Measurements from ENCODE around the gene SLC6A9. TPM values are rescaled to one million over a fixed set of nuclear protein-coding genes. Genes with fewer than 3 reads are reported as not detected.

The SLC6A9 gene
- total RNA-seq: 10 to 100 TPM in 1 of 2 donors, 1 to 10 TPM in 1; 7.8 to 12.2 TPM
- long read RNA-seq, donor 1, partial matches to known transcripts: 1 of 4 reads
- long read RNA-seq, donor 1, other reads (novel, unspliced or antisense): 1 of 4 reads
- long read RNA-seq, donor 2, partial matches to known transcripts: 0 of 2 reads
- long read RNA-seq, donor 2, other reads (novel, unspliced or antisense): 2 of 2 reads

DNA sequence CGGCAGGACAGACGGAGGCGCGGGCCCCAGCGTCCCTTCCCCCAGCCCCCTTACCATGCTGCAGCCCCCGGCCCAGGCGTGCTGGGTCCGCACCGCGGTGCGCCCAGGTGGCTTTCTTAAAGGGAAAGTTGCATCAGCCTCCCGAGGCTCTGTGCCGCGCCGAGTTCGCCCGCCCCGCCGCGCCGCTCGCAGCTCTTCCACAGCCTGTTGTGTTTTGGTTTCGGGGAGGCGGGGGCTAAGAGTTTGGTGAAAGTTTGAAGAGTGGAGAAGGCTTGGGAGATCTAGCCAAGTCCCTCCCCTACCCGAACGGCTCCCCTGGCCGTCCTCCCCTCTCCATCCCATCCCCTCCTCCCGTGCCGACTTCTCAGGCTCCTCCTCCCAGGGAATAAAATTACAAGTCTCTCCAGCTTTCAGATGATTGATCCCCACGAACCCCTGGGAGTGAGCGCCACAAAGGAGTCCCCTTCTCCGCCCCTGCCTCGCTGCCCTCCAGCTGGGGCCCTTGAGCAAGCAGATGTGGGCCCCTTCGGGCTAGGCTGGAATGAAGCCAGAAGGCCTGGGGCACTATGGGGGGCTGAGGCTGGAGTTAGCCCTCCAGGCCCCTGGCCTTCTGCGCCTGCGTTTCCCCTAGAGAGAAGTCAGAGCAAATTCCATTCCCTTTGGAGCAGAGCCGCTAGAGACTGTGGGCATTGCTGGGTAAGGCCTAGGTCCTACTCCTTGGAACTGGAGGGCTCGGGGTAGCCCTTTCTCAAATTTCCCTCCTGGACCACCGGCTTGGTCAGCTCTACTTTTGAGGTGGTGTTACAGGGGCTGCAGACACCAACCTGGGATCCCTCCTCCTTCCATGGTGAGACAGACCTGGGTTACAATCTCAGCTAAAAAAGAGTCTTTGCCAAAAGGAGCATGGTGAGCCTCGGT, at the start of gene SLC6A9:
Gene SLC6A9, minus strand, starts transcription at position 211 of the 918 bp plus-strand sequence. CDS start 7,185 bp downstream, outside the sequence.
- DNase-seq (ENCODE audit: low spot score): no peak
- intact Hi-C loops (cut with DNase I): loop anchor here in 1 of 2 donors (5.0 kb wide), 1 partner anchor 34 kb away; no protein-coding TSS in a partner anchor

DNA sequence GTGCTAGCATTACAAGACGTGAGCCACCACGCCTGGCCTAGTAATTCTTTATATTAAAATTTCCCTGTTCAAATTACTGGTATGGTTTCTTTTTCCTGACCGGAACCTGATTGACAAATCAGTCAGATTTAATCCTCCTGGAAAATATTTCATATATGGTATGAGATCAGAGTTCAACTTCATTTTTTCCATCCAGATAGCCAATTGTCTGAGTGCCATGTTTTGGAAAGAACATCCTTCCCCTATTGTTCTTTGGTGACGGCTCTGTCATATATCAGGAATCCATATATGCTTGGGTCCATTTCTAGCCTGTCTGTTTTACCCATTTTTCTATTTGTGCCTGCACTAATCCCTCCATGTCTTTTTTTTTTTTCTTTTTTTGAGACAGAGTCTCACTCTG, 48.3 kb upstream of the SLC6A9 start:
- no peak for DNase-seq (ENCODE audit: low spot score)
- intact Hi-C loops (cut with DNase I): no loop called here

DNA sequence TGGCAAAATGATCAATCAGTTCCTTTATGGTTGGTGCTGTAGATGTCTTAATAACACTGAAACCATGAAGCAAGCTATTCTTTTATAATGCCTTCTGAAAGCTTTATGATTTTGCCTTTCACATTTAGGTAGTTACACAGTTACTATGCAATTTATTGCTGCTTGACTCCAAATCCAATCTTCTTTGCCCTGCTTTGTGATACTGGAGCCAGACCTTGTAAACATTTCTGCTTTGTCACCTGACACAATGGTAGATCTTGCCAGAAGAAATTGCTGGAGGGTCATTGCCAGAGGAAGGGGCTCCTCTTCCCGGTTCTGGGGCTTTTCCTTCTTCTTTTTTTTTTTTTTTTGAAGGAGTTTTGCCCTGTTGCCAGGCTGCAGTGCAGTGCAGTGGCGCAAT, 46.8 kb upstream of the SLC6A9 start:
- DNase-seq (ENCODE audit: low spot score): no peak
- intact Hi-C loops (cut with DNase I): no loop called here

DNA sequence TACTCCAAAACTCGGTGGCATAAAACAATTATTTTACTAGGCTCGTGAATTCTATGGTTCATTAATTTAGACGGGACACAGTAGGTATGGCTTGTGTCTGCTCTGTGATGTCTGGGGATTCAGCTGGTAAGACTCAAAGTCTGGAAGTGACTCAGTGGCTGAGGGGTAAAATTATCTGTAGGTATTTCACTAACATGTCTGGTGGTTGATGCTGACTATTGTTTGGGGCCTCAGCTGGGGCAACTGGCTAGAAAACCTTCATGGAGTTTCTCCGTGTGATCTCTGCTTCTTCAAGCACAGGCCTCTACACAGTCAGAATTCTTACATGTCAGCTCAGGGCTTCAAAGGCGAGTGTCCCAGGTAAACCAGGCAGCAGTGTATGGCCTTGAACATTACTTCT, 46.2 kb upstream of the SLC6A9 start:
- DNase-seq (ENCODE audit: low spot score): no peak
- intact Hi-C loops (cut with DNase I): no loop called here

DNA sequence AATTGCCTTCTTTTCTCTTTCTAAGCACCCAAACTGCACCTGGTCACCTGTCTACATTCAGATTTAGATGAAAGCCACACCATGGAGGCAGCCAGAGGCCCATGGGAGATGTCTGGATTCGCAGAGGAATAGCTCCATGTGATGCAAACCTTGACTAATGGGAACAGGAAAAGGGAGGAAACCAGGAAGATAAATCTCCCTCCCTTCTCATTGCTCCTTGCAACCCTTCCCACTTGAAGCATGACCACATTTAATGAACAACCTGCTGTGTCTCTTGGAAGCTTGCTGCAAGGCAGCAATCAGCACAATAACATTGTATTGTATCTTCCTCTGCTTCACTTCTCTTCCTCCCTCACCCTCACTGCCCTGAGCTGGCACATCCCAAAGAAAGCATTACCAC, 44.8 kb upstream of the SLC6A9 start:
- intact Hi-C loops (cut with DNase I): no loop called here

DNA sequence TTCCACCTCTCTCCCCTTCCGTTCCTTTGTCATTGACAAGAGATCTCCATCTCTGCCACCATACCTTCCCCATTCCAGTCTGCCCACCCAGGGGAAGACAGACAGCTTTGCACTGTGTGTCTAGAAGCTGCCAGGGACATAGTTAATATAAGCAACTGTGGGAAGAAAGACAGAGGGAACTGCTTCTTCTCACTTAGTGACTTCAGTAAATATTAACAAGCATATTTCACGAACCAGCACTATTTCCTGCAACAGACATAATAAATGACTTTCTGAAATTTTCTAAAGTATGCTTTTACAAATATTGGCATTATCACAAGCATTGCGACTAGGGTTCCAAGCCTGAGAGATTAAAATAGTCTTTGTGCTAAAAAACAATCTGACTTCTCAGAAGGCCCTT, 43.2 kb upstream of the SLC6A9 start:
- intact Hi-C loops (cut with DNase I): loop anchor here in 1 of 2 donors (5.0 kb wide), 1 partner anchor 448 kb away; no protein-coding TSS in a partner anchor
- no peak for DNase-seq (ENCODE audit: low spot score)

More for the DNA sequence above, 44.8 kb upstream of the SLC6A9 start:
- no peak for DNase-seq (ENCODE audit: low spot score)

DNA sequence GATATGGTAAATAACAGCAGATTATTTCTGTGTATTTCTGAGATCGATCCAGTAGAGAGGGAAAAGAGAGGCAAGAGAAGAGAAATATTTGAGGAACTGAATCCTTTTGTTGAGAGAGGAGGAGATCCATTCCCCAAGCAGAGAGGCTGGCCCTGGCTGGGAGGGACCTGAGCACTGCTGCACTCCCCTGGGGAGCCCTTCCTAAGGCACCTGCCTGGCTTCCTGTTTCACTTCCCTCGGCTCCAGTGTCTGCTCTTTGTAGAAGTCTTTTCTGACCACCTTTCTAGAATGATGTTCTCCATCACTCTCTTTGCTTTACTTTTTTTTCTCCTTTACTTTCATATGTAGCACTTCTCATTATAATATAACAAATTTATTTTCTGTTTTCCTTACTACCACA, 42.3 kb upstream of the SLC6A9 start:
- intact Hi-C loops (cut with DNase I): loop anchor here in 1 of 2 donors (5.0 kb wide), 1 partner anchor 449 kb away; no protein-coding TSS in a partner anchor
- no peak for DNase-seq (ENCODE audit: low spot score)

DNA sequence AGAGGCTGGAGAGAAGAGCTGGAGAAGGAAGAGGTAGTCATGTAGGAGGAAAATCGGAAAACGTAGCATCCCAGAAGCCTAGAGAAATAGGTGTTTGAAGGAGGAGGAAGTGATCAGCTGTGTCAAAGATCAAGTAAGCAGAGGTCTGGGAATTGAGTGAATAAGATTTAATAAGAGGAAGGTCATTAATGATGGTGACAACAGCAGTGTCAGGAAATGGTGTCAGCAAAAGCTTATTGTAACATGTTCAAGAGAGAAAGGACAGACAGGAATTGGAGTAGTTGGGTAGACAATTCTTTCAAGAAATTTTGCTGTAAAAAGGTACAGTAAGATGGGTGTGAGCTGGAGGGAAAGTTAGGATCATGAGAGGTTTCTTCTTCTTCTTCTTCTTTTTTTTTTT, 41.6 kb upstream of the SLC6A9 start:
- no peak for DNase-seq (ENCODE audit: low spot score)
- intact Hi-C loops (cut with DNase I): loop anchor here in 1 of 2 donors (5.0 kb wide), 1 partner anchor 449 kb away; no protein-coding TSS in a partner anchor

DNA sequence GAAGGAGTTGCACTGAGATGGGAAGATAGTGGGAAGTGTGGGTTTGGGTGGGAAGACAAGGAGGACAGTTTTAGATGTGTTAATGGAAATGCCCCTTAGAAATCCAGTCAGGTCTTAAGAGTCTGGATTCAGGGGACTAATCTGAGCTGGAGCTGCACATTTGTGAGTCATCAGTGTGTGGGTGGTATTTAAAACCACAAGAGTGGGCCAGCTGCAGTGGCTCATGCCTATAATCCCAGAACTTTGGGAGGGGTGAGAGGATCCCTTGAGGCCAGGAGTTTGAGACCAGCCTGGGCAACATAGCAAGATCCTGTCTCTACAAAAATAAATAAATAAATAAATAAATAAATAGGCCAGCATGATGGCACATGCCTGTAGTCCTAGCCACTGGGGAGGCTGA, 40.9 kb upstream of the SLC6A9 start:
- no peak for DNase-seq (ENCODE audit: low spot score)
- intact Hi-C loops (cut with DNase I): loop anchor here in 1 of 2 donors (5.0 kb wide), 1 partner anchor 450 kb away; no protein-coding TSS in a partner anchor

DNA sequence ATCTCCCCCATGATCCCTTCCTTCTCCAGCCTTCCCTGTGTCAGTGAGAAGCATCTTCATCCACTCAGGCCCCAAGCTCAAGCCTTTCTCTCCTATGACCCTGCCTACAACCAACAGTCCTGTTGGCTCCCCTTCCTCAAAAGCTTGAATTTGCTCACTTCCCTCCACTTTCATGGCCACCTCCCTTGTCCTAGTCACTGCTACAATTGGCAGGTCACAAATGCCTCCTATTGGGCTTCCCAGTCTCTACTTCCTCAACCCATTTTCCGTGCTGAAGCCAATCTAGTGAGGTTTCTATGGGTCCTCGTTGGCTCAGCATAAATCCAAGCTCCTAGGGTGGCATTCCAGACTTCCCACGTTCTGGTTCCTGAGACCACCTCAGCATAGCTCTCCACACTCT, 40.2 kb upstream of the SLC6A9 start:
- no peak for DNase-seq (ENCODE audit: low spot score)
- intact Hi-C loops (cut with DNase I): loop anchor here in 1 of 2 donors (5.0 kb wide), 1 partner anchor 451 kb away; no protein-coding TSS in a partner anchor

DNA sequence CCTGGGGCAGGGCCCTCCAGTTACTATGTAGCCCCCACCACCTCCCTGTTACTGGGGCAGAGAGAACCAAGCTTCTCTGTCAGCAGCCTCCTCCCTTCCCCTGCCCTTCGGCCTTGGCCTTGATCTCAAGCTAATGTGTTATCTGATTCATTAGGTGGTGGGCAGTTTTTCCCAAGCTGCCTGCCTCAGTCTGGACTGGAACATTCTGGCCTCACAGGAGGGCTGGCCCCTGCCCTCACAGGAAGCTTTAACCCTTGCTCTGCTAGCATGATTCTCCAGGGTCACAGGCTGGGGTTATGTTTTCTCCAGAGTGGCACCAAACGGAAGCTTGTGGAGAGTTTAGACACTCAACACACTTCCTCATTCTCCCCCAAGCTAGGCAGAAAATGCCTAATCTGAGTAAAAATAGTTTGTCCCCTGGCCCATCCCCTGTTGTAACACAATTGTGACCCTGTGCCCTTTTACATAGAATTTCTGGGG, 37.2 kb upstream of the SLC6A9 start:
- intact Hi-C loops (cut with DNase I): no loop called here

DNA sequence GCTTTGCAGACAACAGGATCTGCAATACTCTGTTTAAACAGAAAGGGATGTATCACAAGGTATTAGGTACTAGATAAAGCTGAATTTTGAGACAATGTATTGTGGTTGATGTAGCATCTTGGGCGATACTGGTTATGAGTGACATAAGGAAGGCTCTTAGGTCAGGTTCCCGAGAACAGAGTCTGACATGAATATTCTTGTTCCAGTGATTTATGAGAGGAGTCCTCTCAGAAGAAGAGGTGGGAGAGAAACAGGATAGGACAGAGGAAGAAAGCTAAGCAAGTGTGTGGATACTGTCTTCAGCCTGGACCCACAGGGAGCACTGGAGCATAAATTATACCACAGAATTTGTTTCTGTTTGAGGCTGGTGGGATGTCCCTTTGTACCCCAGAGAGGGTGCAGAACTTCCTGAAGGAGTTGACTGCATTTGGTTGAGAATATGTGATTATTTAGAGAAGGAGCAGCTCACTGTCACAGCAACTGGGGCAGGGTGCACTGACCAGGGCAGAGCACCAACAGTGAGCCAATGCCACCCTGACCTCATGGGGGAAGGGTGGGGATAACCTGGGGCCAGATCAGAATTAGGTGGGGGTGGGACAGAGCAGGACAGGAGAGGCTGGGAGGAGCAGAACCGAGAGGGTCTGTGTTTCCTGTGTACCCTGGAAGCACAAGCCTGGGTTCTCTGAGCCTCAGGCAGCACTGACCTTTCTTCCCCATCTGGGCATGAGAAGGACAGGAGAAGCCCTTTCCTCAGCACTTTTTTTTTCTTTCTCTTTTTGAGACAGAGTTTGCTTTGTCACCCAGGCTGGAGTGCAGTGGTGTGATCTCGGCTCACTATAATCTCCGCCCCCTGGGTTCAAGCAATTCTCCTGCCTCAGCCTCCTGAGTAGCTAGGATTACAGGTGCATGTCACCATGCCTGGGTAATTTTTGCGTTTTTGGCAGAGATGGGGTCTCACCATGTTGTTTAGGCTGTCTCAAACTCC, 36.3 kb upstream of the SLC6A9 start:
- intact Hi-C loops (cut with DNase I): no loop called here
- DNase-seq (ENCODE audit: low spot score): no peak

More for the DNA sequence above, 37.2 kb upstream of the SLC6A9 start:
- no peak for DNase-seq (ENCODE audit: low spot score)

DNA sequence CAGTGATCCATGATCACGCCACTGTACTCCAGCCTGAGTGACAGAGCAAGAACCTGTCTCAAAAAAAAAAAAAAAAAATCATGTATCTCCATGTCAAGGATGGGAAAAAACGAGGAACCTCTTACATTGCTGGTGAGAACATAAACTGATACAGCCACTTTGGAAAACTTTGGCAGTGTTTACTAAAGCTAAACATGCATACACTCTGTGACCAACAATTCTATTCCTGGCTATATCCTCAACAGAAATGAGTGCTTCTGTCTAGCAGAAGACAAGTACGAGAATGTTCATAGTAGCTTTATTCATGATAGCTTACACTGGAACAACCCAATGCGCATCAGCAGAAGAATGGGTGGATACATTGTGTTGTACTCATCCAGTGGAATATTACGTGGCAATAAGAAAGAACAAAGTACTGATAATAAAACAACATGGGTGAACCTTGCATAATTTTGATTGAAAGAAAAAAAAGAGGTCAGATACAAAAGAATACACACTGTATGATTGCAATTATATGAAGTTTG, 31.5 kb upstream of the SLC6A9 start:
- intact Hi-C loops (cut with DNase I): no loop called here
- DNase-seq (ENCODE audit: low spot score): no peak

DNA sequence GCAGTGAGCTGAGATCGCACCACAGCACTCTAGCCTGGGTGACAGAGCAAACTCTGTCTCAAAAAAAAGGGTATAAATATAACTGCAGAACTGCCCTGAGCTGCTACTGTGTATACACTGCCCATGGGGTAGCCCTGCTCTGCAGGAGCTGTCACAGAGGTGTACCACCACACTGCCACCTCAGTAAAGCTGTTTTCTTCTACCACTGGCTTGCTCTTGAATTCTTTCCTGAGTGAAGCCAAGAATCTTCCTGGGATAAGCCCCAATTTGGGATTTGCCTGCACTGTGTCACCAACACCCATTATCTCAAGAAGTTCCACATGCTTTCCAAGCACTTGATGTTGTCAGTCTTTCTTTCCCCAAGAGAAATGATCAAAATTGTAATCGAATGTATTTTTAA, 30.6 kb upstream of the SLC6A9 start:
- intact Hi-C loops (cut with DNase I): no loop called here
- no peak for DNase-seq (ENCODE audit: low spot score)

DNA sequence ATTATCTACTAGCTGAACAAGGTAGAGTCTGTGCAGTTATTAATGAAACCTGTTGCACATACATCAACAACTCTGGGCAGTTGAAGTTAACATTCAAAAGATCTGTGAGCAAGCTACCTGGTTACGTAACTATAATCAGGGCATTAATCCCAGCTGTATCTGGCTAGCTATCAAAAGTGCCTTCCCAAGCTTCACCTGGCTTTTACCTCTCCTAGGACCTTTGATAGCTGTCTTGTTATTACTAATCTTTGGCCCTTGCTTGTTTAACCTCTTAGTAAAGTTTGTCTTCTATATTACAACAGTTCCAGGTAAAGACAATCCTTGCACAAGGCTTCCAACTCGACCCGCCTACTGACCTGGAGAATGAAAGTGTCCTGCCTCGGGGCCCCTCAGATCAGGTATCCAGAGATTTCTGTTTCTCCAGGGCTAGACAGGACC, 29.6 kb upstream of the SLC6A9 start:
- intact Hi-C loops (cut with DNase I): no loop called here
- DNase-seq (ENCODE audit: low spot score): no peak

DNA sequence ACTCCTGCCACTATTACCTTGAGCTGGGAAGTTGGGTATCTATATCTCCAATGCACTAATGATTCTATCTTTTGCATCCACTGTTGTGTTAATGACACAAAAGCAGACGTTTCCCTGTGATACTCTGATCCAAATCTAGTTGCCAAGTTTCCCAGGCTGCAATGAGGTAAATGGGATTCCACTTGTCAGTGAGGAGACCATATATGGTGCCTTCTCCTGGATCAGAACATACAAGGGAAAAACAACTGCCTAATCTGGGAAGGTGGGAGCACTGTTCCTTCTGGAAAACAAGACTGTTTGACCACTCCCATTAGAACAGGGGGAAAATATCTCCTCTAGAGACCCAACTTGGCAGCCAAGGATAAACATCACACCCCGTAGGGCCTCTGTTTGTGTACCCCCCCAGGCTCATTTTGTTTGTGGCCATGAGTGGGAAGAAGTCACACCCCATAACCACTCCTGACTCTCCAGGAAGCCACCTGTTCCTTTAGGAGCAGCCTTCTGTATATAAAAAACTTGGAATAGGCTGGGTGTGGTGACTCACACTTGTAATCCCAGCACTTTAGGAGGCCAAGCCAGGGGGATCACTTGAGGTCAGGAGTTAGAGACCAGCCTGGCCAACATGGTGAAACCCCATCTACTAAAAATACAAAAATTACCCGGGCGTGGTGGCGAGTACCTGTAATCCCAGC, 28.5 kb upstream of the SLC6A9 start:
- no peak for DNase-seq (ENCODE audit: low spot score)
- intact Hi-C loops (cut with DNase I): no loop called here

DNA sequence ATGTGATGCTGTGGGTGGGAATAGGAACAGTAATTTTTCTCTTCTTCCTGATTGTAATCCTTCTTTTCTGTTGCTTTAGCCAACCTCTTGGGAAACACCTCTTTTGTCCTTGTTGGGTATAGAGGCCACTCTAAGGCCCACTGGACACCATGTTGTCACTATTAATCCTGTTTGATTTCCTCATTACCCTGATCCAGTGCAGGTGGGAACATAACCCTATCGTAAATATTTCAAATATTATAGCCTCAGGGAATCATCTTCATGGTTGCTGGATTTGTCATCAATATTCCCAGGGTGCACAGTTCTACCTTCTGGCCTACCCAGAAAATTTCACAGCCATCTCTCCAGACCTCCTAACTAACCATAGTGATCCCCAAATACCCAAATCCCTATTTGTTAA, 27.9 kb upstream of the SLC6A9 start:
- DNase-seq (ENCODE audit: low spot score): no peak
- intact Hi-C loops (cut with DNase I): no loop called here

DNA sequence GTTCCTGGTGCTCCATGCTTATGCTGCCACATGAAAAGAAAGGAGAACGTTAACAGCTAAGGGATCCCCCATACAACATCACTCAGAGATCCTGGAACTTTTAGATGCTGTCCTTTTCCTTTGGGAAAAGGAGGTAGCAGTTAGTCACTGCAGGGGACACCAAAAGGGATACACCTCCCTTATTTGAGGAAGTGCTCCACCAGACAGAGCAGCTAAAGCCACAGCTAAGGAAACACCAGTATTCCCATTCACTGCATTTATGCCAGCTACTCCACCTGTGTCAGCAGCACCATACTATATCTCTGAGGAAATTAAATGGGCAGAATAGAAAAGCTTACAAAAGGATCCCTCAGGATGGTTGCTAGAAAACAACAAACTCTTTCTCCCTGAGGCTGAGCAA, 26.0 kb upstream of the SLC6A9 start:
- intact Hi-C loops (cut with DNase I): no loop called here

More for the DNA sequence above, 26.0 kb upstream of the SLC6A9 start:
- no peak for DNase-seq (ENCODE audit: low spot score)

Measured in posterior vena cava (tissue), 2 donors.